Spleen (tissue), 11 donors: ENCODE measurements around the gene CCNY. TPM values are rescaled to one million over a fixed set of nuclear protein-coding genes. Genes with fewer than 3 reads are reported as not detected.

ENCODE experiments used
- DNase-seq: peaks from one replicate; pipeline ENCODE4 v3.0.0-alpha.2; 2020
- H3K27ac ChIP-seq, 8 donors: fragments of 200-600 bp; sonication (generic) in 7 of 8; 1 replicate in 4 of 8; 2 replicates in 4 of 8; pipeline versions ENCODE4 v1.5.0 to v1.8.0; 2016 to 2021; ENCODE audit warnings: inconsistent platforms in 4 of 8, mild to moderate bottlenecking in 4 of 8, moderate library complexity in 1 of 8
- H3K27me3 ChIP-seq, 7 donors: fragments of 200-600 bp; sonication (generic) in 6 of 7; replicated peaks in 1 of 7; 1 replicate in 4 of 7; 2 replicates in 3 of 7; pipeline versions ENCODE4 v1.5.0 to v1.8.0; 2016 to 2021; ENCODE audit warnings: inconsistent platforms in 3 of 7, mild to moderate bottlenecking in 1 of 7
- H3K36me3 ChIP-seq, 6 donors: fragments of 200-600 bp; sonication (generic) in 5 of 6; 1 replicate in 4 of 6; 2 replicates in 2 of 6; pipeline versions ENCODE4 v1.5.0 to v1.8.0; 2016 to 2021; ENCODE audit warnings: inconsistent platforms in 2 of 6
- H3K4me1 ChIP-seq, 6 donors: fragments of 200-600 bp; sonication (generic) in 5 of 6; 1 replicate in 3 of 6; 2 replicates in 3 of 6; pipeline versions ENCODE4 v1.5.0 to v1.8.0; 2016 to 2021; ENCODE audit warnings: inconsistent platforms in 3 of 6
- H3K4me3 ChIP-seq, 8 donors: fragments of 200-600 bp; sonication (generic) in 7 of 8; 1 replicate in 4 of 8; 2 replicates in 4 of 8; pipeline versions ENCODE4 v1.5.0 to v1.8.0; 2016 to 2021; ENCODE audit warnings: inconsistent platforms in 4 of 8, mild to moderate bottlenecking in 4 of 8, moderate library complexity in 2 of 8
- H3K9me3 ChIP-seq, 8 donors: fragments of 200-600 bp; sonication (generic) in 7 of 8; 1 replicate in 4 of 8; 2 replicates in 4 of 8; pipeline versions ENCODE4 v1.5.0 to v1.8.0; 2016 to 2021; ENCODE audit warnings: inconsistent platforms in 4 of 8
- CTCF ChIP-seq, 11 experiments: fragments of 200-600 bp in 7 of 11; fragments of 450-650 bp in 4 of 11; sonication (generic) in 4 of 11; IDR thresholded peaks in 8 of 11; conservative IDR thresholded peaks in 3 of 11; 1 replicate in 7 of 11; 2 replicates in 4 of 11; pipeline versions ENCODE4 v1.4.0 to v1.8.0; 2016 to 2021; ENCODE audit warnings: antibody characterized with exemption in 11 of 11, inconsistent platforms in 4 of 11, mild to moderate bottlenecking in 1 of 11
- POLR2A ChIP-seq, 3 donors: fragments of 450-650 bp; IDR thresholded peaks; one replicate each; pipeline ENCODE4 v1.5.1; 2017; ENCODE audit warnings: antibody characterized with exemption in 3 of 3, mild to moderate bottlenecking in 1 of 3
- POLR2AphosphoS5 ChIP-seq, 3 donors: sonication (generic); formaldehyde crosslinking; IDR thresholded peaks; one replicate each; pipeline ENCODE4 v1.5.1; 2017; ENCODE audit warnings: antibody characterized with exemption in 3 of 3
- WGBS, 5 donors: extraction: QIAGEN DNeasy Blood & Tissue Kit in 3 of 5; methylation state at CpG; one replicate each; pipeline versions ENCODE4 v1.1.5 to v1.1.7; 2013 to 2018; 5-methylcytosine and 5-hydroxymethylcytosine counted together
- intact Hi-C: fragments of 100-400 bp; cut with DNase I; formaldehyde crosslinking; loops from one replicate; pipeline ENCODE4 v1.15.0; 2023; ENCODE audit warnings: low total_unique reads
- polyA plus RNA-seq, 3 donors: library from polyadenylated mRNA; stranded (reverse); fragments of 200-250 nt; gene quantifications; one replicate each; pipeline ENCODE4 v1.2.1, GENCODE V29; 2013
- total RNA-seq, 7 donors: library from RNA; depleted of rRNA in 3 of 7; stranded (reverse); fragments of >200 nt in 3 of 7; fragmentation: NEBNext Ultra II Directional in 4 of 7; extraction: Animal tissue kit (Norgen Biotek cat#: 25700) in 4 of 7; gene quantifications; one replicate each; pipeline versions ENCODE4 v1.1.0 to v1.2.1, GENCODE V29; 2016 to 2021
- donor health status: healthy with polysubstance abuse.
- donor health status: DM: no; HTN: no; CAD: no; lungs with moderate emphysema.
- donor health status: DM: no; HTN: no; CAD: no.
- donor health status: Bipolar disorder and iron deficiency.
- donor health status: healthy.
- donor health status: DM: no; HTN: no; CAD: no.
- donor health status: DM: yes; HTN: yes; CAD: no.

CCNY gene
- total and polyA plus RNA-seq, 10 donors: 21.1 to 83.1 (median 52.1) TPM

GRCh38 chr10:35456784-35457183 lies 120.5 kb downstream of the CCNY start:
- intact Hi-C loops: no loop called here
- no peak for DNase-seq
- Histone ChIP-seq H3K4me1 (peaks cover 0 to 98% (median 47%) of the 10 kb centered on the region in 6 donors), H3K4me3 (no peak overlapping the region), H3K36me3 (no peaks in the 10 kb centered on the region), H3K9me3 (no peaks in the 10 kb centered on the region), H3K27me3 (no peaks in the 10 kb centered on the region), H3K27ac (no peak overlapping the region)
- WGBS, 5 donors: 93 to 97% (median 94%) methylated on average over 4 of the region's 4 CpGs
- TF ChIP-seq POLR2A (IDR thresholded peaks at IDR 0.05) (no peak), CTCF (IDR thresholded peaks at IDR 0.05 in 8 of 11, conservative IDR thresholded peaks at IDR 0.05 in 3 of 11) (no peak), POLR2AphosphoS5 (IDR thresholded peaks at IDR 0.05) (no peak)

- Histone ChIP-seq H3K27me3 (no peaks in the 10 kb centered on the region), H3K4me1 (peaks cover 17 to 98% (median 53%) of the 10 kb centered on the region in 6 donors), H3K4me3 (no peak overlapping the region), H3K9me3 (no peaks in the 10 kb centered on the region), H3K27ac (no peak overlapping the region), H3K36me3 (no peaks in the 10 kb centered on the region)
- no peak for DNase-seq
- 82 to 93% (median 93%) methylated on average over 12 of the region's 12 CpGs for WGBS, 5 donors
- TF ChIP-seq CTCF (IDR thresholded peaks at IDR 0.05 in 8 of 11, conservative IDR thresholded peaks at IDR 0.05 in 3 of 11) (no peak), POLR2AphosphoS5 (IDR thresholded peaks at IDR 0.05) (no peak), POLR2A (IDR thresholded peaks at IDR 0.05) (no peak)
- intact Hi-C loops: no loop called here
Measured at GRCh38 chr10:35458500-35459448, 122.5 kb downstream of the CCNY start.

GRCh38 chr10:35459449-35459847 lies 123.1 kb downstream of the CCNY start:
- no peaks in the 10 kb centered on the region for H3K36me3 ChIP-seq
- H3K4me3 ChIP-seq: no peak overlapping the region
- TF ChIP-seq POLR2A (IDR thresholded peaks at IDR 0.05) (no peak), POLR2AphosphoS5 (IDR thresholded peaks at IDR 0.05) (no peak), CTCF (IDR thresholded peaks at IDR 0.05 in 8 of 11, conservative IDR thresholded peaks at IDR 0.05 in 3 of 11) (no peak)
- 80 to 95% (median 92%) methylated on average over 2 of the region's 2 CpGs for WGBS, 5 donors
- intact Hi-C loops: no loop called here
- DNase-seq: no peak
- H3K27ac ChIP-seq: no peak overlapping the region
- no peaks in the 10 kb centered on the region for H3K27me3 ChIP-seq
- peaks cover 22 to 98% (median 54%) of the 10 kb centered on the region in 6 donors for H3K4me1 ChIP-seq
- H3K9me3 ChIP-seq: no peaks in the 10 kb centered on the region

GRCh38 chr10:35460852-35461460 lies 124.6 kb downstream of the CCNY start:
- H3K27ac ChIP-seq: no peak overlapping the region
- 78 to 92% (median 86%) methylated on average over 2 of the region's 2 CpGs for WGBS, 5 donors
- DNase-seq: no peak

More at GRCh38 chr10:35460852-35461460, 124.6 kb downstream of the CCNY start:
- intact Hi-C loops: no loop called here
- H3K27me3 ChIP-seq: no peaks in the 10 kb centered on the region
- H3K4me3 ChIP-seq: no peak overlapping the region
- H3K4me1 ChIP-seq: peaks cover 22 to 98% (median 50%) of the 10 kb centered on the region in 6 donors
- no peaks in the 10 kb centered on the region for H3K36me3 ChIP-seq
- no peaks in the 10 kb centered on the region for H3K9me3 ChIP-seq
- TF ChIP-seq CTCF (IDR thresholded peaks at IDR 0.05 in 8 of 11, conservative IDR thresholded peaks at IDR 0.05 in 3 of 11) (no peak), POLR2AphosphoS5 (IDR thresholded peaks at IDR 0.05) (no peak), POLR2A (IDR thresholded peaks at IDR 0.05) (no peak)
